K562 (cell line): Measurements from ENCODE around the gene NLRP6. TPM values are rescaled to one million over a fixed set of nuclear protein-coding genes. Genes with fewer than 3 reads are reported as not detected.

Experiments
- BACH1 ChIP-seq: fragments of 200-800 bp; sonication (Bioruptor generic); IDR thresholded peaks from 2 replicates; pipeline ENCODE4 v1.6.1; 2016; ENCODE audit warnings: missing genetic modification characterization, missing compliant biosample characterization
- CBFB ChIP-seq: sonication (generic); formaldehyde crosslinking; IDR thresholded peaks from 2 replicates; pipeline ENCODE4 v1.4.0; 2020; ENCODE audit warnings: mild to moderate bottlenecking, missing genetic modification reagents
- CBX3 ChIP-seq, 2 experiments: IDR thresholded peaks; 1 replicate in 1 of 2; 2 replicates in 1 of 2; pipeline ENCODE4 v1.6.1; 2012; ENCODE audit warnings: inconsistent platforms in 2 of 2, low read length in 2 of 2, borderline replicate concordance in 1 of 2, control low read depth in 1 of 2
- CEBPG ChIP-seq, 3 experiments: fragments of 200-800 bp in 1 of 3; sonication (Bioruptor generic) in 1 of 3; sonication (generic) in 1 of 3; formaldehyde crosslinking in 1 of 3; IDR thresholded peaks in 2 of 3; conservative IDR thresholded peaks in 1 of 3; 2 replicates each; pipeline versions ENCODE4 v1.6.1 to v1.8.0; 2016 to 2022; ENCODE audit warnings: missing compliant biosample characterization in 2 of 3, missing genetic modification characterization in 2 of 3, mild to moderate bottlenecking in 1 of 3, missing genetic modification reagents in 1 of 3
- CREM ChIP-seq: IDR thresholded peaks from 2 replicates; pipeline ENCODE4 v1.6.1; 2014; ENCODE audit warnings: antibody characterized with exemption, low read depth
- CSDE1 ChIP-seq, 2 experiments: fragments of 450-650 bp; IDR thresholded peaks; 2 replicates each; pipeline ENCODE4 v1.6.1; 2016; ENCODE audit warnings: mild to moderate bottlenecking in 1 of 2
- FOXA3 ChIP-seq, 2 experiments: fragments of 450-650 bp in 1 of 2; sonication (generic) in 1 of 2; formaldehyde crosslinking; IDR thresholded peaks in 1 of 2; conservative IDR thresholded peaks in 1 of 2; 2 replicates each; pipeline versions ENCODE4 v1.4.0 to v1.8.0; 2020 to 2022; ENCODE audit warnings: mild to moderate bottlenecking in 2 of 2, missing genetic modification reagents in 1 of 2
- FOXK1 ChIP-seq: sonication (generic); formaldehyde crosslinking; IDR thresholded peaks from 2 replicates; pipeline ENCODE4 v1.8.0; 2022; ENCODE audit warnings: missing genetic modification reagents, mild to moderate bottlenecking, borderline replicate concordance
- GABPB1 ChIP-seq: sonication (generic); formaldehyde crosslinking; IDR thresholded peaks from 2 replicates; pipeline ENCODE4 v1.8.0; 2022; ENCODE audit warnings: mild to moderate bottlenecking, missing genetic modification reagents
- HNRNPL ChIP-seq: fragments of 200-400 bp; formaldehyde crosslinking; IDR thresholded peaks from 2 replicates; pipeline ENCODE4 v1.6.1; 2017; ENCODE audit warnings: low read depth, mild to moderate bottlenecking, low read length
- KAT8 ChIP-seq: fragments of 450-650 bp; IDR thresholded peaks from 2 replicates; pipeline ENCODE4 v1.6.1; 2016; ENCODE audit warnings: low read depth, mild to moderate bottlenecking
- MAFF ChIP-seq: IDR thresholded peaks from 2 replicates; pipeline ENCODE4 v1.6.1; 2012; ENCODE audit warnings: low read length, improper control_type of control experiment
- NCOR1 ChIP-seq: fragments of 450-650 bp; IDR thresholded peaks from 2 replicates; pipeline ENCODE4 v1.6.1; 2016; ENCODE audit warnings: mild to moderate bottlenecking, moderate library complexity
- PHTF2 ChIP-seq: fragments of 250-450 bp; sonication (Bioruptor Pico); IDR thresholded peaks from 2 replicates; pipeline ENCODE4 v1.5.0; 2021; ENCODE audit warnings: mild to moderate bottlenecking
- POLR2A ChIP-seq: fragments of 450-650 bp; conservative IDR thresholded peaks from 2 replicates; pipeline ENCODE4 v1.6.1; 2016
- PPARD ChIP-seq: fragments of 250-450 bp; sonication (Bioruptor Pico); IDR thresholded peaks from 2 replicates; pipeline ENCODE4 v1.8.0; 2022; ENCODE audit warnings: inconsistent platforms, mild to moderate bottlenecking, moderate library complexity
- RNF2 ChIP-seq: sonication (generic); IDR thresholded peaks from 2 replicates; pipeline ENCODE4 v1.6.1; 2016
- SAFB2 ChIP-seq: fragments of 200-400 bp; formaldehyde crosslinking; IDR thresholded peaks from 2 replicates; pipeline ENCODE4 v1.6.1; 2018; ENCODE audit warnings: borderline replicate concordance, low read length, low read depth, moderate library complexity; ENCODE audit not compliant: severe bottlenecking
- SMARCA4 ChIP-seq: fragments of 450-650 bp; IDR thresholded peaks from 2 replicates; pipeline ENCODE4 v1.6.1; 2016
- TBP ChIP-seq: optimal IDR thresholded peaks from 2 replicates; pipeline ENCODE3; 2011; ENCODE audit warnings: low read depth, low read length, improper control_type of control experiment
- TFAP4 ChIP-seq: sonication (generic); formaldehyde crosslinking; IDR thresholded peaks from 2 replicates; pipeline ENCODE4 v1.8.0; 2022; ENCODE audit warnings: missing genetic modification reagents, mild to moderate bottlenecking, moderate library complexity, borderline replicate concordance
- UBTF ChIP-seq, 2 experiments: IDR thresholded peaks; 2 replicates each; pipeline ENCODE4 v1.6.1; 2012; ENCODE audit warnings: improper control_type of control experiment in 2 of 2, low read depth in 2 of 2, low read length in 2 of 2, borderline replicate concordance in 1 of 2
- ZFP30 ChIP-seq: fragments of 250-450 bp; sonication (Bioruptor Pico); IDR thresholded peaks from 2 replicates; pipeline ENCODE4 v1.8.0; 2022; ENCODE audit warnings: moderate library complexity, mild to moderate bottlenecking, inconsistent platforms, borderline replicate concordance
- ZNF217 ChIP-seq: sonication (generic); formaldehyde crosslinking; IDR thresholded peaks from 2 replicates; pipeline ENCODE4 v1.8.0; 2022; ENCODE audit warnings: mild to moderate bottlenecking, missing genetic modification reagents
- ZNF282 ChIP-seq: sonication (generic); formaldehyde crosslinking; IDR thresholded peaks from 2 replicates; pipeline ENCODE4 v1.8.1; 2023; ENCODE audit warnings: missing genetic modification reagents
- polyA plus RNA-seq, 8 experiments: library from polyadenylated mRNA; depleted of rRNA in 4 of 8; stranded (reverse) in 5 of 8; unstranded in 3 of 8; fragments of >200 nt; fragmentation: Nextera tagmentation in 2 of 8; fragmentation: Illumina TruSeq in 1 of 8; extraction: Ambion mirVana in 2 of 8; extraction: Trizol in 1 of 8; gene quantifications; 2 replicates each; pipeline versions ENCODE4 v1.2.1 to v1.2.3, GENCODE V29; 2011 to 2014; ENCODE audit warnings: inconsistent platforms in 1 of 8, missing spikeins in 1 of 8
- total RNA-seq, 7 experiments: library from RNA; depleted of rRNA in 6 of 7; stranded (reverse); fragments of >200 nt in 6 of 7; fragmentation: Illumina TruSeq in 2 of 7; extraction: Trizol in 2 of 7; gene quantifications; 2 replicates each; pipeline versions ENCODE4 v1.2.1 to v1.2.3, GENCODE V29; 2011 to 2021; ENCODE audit warnings: low replicate concordance in 1 of 7

Gene NLRP6
- total and polyA plus RNA-seq, 9 of the 15 experiments (the other 6 are each of a cell fraction or from before 2014, with no cell fraction given): 0.03 to 0.18 (median 0.15) TPM; not detected in 5

GRCh38 chr11:315051-315481 is 36.9 kb downstream of the NLRP6 start (continued):
- no peak for TF ChIP-seq CEBPG (CRISPR knock-in tag; IDR thresholded peaks at IDR 0.05)
- no peak for TF ChIP-seq CEBPG (tag; conservative IDR thresholded peaks at IDR 0.05 in 1 of 2, IDR thresholded peaks at IDR 0.05 in 1 of 2)
- no peak for TF ChIP-seq BACH1
- no peak for TF ChIP-seq CBFB (CRISPR knock-in tag)
- TF ChIP-seq ZNF217 (CRISPR knock-in tag): no peak
- TF ChIP-seq PHTF2 (CRISPR knock-in tag): no peak
- TF ChIP-seq GABPB1 (CRISPR knock-in tag): no peak
- no peak for TF ChIP-seq UBTF (IDR thresholded peaks at IDR 0.05; ENCODE audit: borderline replicate concordance in 1 of 2, low read depth in 2 of 2, low read length in 2 of 2)
- no peak for TF ChIP-seq RNF2
- no peak for TF ChIP-seq KAT8
- no peak for TF ChIP-seq MAFF
- no peak for TF ChIP-seq CREM
- TF ChIP-seq ZNF282 (CRISPR knock-in tag): no peak
- TF ChIP-seq CSDE1 (IDR thresholded peaks at IDR 0.05): no peak
- no peak for TF ChIP-seq SAFB2
- no peak for TF ChIP-seq TBP
- TF ChIP-seq CBX3 (IDR thresholded peaks at IDR 0.05; ENCODE audit: borderline replicate concordance in 1 of 2, low read length in 2 of 2): no peak
- TF ChIP-seq FOXA3 (CRISPR knock-in tag; conservative IDR thresholded peaks at IDR 0.05 in 1 of 2, IDR thresholded peaks at IDR 0.05 in 1 of 2): no peak
- no peak for TF ChIP-seq PPARD (CRISPR knock-in tag)
- no peak for TF ChIP-seq HNRNPL
- no peak for TF ChIP-seq SMARCA4
- no peak for TF ChIP-seq FOXK1
- no peak for TF ChIP-seq NCOR1
- TF ChIP-seq POLR2A: peak; percentile 46; the same call in 1 of the 2 replicates
- TF ChIP-seq TFAP4 (CRISPR knock-in tag): 0 out of 2 replicates have a peak, but pooled peaks have one; percentile 38
- TF ChIP-seq ZFP30 (CRISPR knock-in tag): no peak
